GM10847 (cell line): Measurements from ENCODE around the gene ANAPC2.

Experiments used
- POLR2A ChIP-seq: IDR thresholded peaks from 2 replicates; pipeline ENCODE4 v1.6.1; 2011; ENCODE audit not compliant: insufficient read length; ENCODE audit errors: extremely low read depth

Gene ANAPC2

GRCh38 chr9:137188490-137189296 is at the start of gene ANAPC2, which contains the start of gene SSNA1:
Gene ANAPC2 (minus strand): TSS chr9:137188560. CDS start chr9:137188532, 28 bp downstream.
Gene SSNA1 (plus strand): TSS chr9:137188676. CDS start chr9:137188727, 51 bp downstream.
- TF ChIP-seq POLR2A, result peak; percentile 94

GRCh38 chr9:137236936-137237421 is 48.6 kb upstream of the ANAPC2 start:
- TF ChIP-seq POLR2A, result no peak

- no peak for TF ChIP-seq POLR2A
Observed at GRCh38 chr9:137236238-137236935, 48.0 kb upstream of the ANAPC2 start.

GRCh38 chr9:137235424-137236237 is 47.3 kb upstream of the ANAPC2 start:
- no peak for TF ChIP-seq POLR2A

GRCh38 chr9:137234758-137235423 is 46.5 kb upstream of the ANAPC2 start:
- no peak for TF ChIP-seq POLR2A

GRCh38 chr9:137234055-137234697 is 45.8 kb upstream of the ANAPC2 start:
- no peak for TF ChIP-seq POLR2A

- no peak for TF ChIP-seq POLR2A
Observed at GRCh38 chr9:137233143-137233980, 45.0 kb upstream of the ANAPC2 start.

- no peak for TF ChIP-seq POLR2A
Observed at GRCh38 chr9:137232510-137232909, 44.1 kb upstream of the ANAPC2 start.

GRCh38 chr9:137232101-137232500 is 43.7 kb upstream of the ANAPC2 start:
- no peak for TF ChIP-seq POLR2A

GRCh38 chr9:137231372-137232039 is 43.1 kb upstream of the ANAPC2 start:
- no peak for TF ChIP-seq POLR2A

- no peak for TF ChIP-seq POLR2A
Observed at GRCh38 chr9:137230705-137231371, 42.5 kb upstream of the ANAPC2 start, which contains the start of gene SLC34A3. Gene SLC34A3 (plus strand): TSS chr9:137230901. CDS start chr9:137231703, 802 bp downstream.
